Effector CD8-positive, alpha-beta T cell (primary cell): ENCODE results near the gene JAKMIP3.

ENCODE experiments used
- DNase-seq: peaks from one replicate; lab custom pipeline; 2025; lab: John Stamatoyannopoulos, UW

The JAKMIP3 gene

GRCh38 chr10:132110111-132110521 lies 44.4 kb downstream of the JAKMIP3 start:
- no peak for DNase-seq

DNA sequence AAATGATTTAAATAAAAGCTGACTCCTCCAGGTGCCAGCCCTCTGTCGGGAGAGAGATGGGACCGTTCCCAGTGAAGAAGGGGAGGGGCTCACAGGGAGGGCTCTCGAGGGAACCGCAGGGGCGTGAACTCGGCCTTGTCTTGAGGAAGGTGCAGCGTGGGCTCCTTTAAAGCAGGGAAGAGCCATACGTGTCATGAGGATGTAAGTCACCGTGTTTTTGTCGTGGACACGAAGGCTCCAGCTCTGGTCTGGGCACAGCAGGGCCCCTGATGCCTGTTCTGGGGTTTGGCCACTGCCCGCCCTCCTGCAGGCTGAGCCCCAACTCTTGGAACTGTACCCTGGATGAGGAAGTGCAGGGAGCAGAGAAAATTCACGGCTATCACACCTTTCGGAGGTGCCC lies 45.0 kb downstream of the JAKMIP3 start:
- DNase-seq, result no peak

GRCh38 chr10:132111121-132111731 lies 45.5 kb downstream of the JAKMIP3 start:
- no peak for DNase-seq

- DNase-seq, result no peak
Measured at GRCh38 chr10:132111871-132112341, 46.2 kb downstream of the JAKMIP3 start.

- no peak for DNase-seq
Measured at GRCh38 chr10:132112611-132113010, 46.9 kb downstream of the JAKMIP3 start.

DNA sequence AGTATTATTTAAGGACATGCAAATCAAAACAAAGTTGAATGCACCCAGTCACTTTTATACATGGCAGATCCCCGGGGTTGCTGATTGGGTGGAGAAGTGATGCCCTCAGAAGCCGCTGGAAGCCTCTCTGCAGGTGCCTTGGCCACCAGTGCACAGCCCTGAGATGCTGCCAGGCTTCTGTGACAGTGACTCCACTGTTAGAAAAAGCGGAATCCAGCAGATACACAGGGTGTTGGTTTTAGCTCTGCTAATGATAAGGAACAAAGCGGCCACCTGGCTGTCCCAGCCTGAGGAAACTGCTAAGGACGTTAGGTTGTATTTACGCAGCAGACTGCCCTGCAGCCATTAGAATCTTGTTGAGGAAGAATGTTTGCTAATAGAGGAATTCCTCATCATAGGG lies 47.5 kb downstream of the JAKMIP3 start:
- no peak for DNase-seq

- no peak for DNase-seq
Measured at GRCh38 chr10:132113766-132114365, 48.1 kb downstream of the JAKMIP3 start.

DNA sequence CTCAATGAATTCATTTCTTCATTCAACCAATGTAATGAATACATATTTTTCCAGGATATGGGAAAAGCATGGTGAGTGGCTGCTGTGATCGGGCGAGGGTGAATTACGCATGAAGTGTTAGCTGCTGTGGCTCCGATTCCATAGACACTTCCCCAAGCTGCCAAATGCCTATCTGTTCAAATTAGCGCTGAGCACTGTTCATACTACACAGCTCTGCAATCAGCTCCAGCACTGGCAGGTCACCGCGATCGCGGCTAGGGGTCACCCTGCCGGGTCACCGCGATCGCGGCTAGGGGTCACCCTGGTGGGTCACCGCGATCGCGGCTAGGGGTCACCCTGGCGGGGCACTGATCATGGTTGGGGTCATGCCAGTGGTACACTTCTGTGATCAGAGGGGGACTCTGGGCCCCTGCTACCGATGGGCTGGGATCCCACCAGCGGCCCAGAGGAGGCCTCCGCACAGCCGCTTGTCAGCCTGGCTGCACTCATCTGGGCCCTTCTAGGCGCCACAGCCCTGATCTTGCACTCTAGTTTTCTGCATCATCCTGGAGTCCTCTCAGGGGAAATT lies 49.3 kb downstream of the JAKMIP3 start:
- no peak for DNase-seq
